ENCODE measurements around the gene FAM171A1.

DNA sequence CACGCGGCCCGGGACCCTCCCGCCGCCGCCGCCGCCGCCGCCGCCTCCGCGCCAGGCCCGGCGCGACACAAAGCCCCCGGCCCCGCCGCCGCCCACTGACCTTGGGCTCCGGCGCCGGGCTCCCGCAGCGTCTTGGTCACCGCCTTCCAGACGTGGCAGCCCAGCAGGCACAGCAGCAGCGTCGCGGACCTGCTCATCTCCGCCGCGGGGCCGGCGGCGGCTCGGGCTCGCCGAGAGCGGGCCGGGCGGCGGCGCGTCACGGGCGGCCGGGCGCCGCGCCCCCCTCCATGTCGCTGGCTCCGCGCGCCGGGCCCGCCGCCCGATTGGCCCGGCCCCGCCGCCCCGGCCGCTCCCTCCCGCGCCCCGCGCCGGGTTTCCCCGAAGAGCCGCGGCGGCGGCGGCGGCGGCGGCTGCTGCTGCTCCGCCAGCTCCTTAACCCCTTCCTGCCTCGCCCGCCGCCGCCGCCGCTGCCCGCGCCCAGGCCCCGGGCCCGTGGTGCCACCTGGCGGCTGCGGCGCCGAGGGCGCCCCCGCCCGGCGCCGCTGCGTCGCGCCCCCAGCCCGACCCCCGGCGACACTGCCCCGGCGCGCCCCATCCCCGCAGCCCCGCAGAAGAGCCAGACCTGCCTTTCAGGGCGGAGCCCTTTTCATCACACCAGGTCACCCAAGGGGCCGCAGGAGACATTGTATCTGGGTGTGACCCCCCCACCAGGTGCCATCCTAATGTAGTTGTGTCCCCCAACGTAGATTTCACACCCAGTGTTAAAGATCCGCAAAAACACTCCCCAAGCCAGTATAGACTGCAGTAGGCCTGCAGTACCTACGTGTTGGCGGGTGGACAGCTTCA is at the start of gene FAM171A1:
- TF ChIP-seq CTCF (IDR thresholded peaks at IDR 0.05) = peak in 3 of 7 experiments; percentile 47 to 72 (median 59)
- TF ChIP-seq POLR2A (IDR thresholded peaks at IDR 0.05) = no peak

All from body of pancreas (tissue), 4 donors.